GM23248 (cell line): Measurements from ENCODE around the gene XIRP2.

Experiments used
- EZH2 ChIP-seq: fragments of 200-600 bp; sonication (generic); IDR thresholded peaks from 2 replicates; pipeline ENCODE4 v1.6.1; 2018; ENCODE audit warnings: antibody characterized with exemption, mild to moderate bottlenecking; ENCODE audit not compliant: insufficient read depth, poor library complexity, severe bottlenecking
- EZH2phosphoT487 ChIP-seq: fragments of 200-600 bp; sonication (generic); IDR thresholded peaks from 2 replicates; pipeline ENCODE4 v1.6.1; 2018; ENCODE audit warnings: antibody characterized with exemption, moderate library complexity, mild to moderate bottlenecking, low read depth; ENCODE audit not compliant: insufficient read depth

GRCh38 chr2:167132066-167132465 lies 243.8 kb downstream of the XIRP2 start:
- TF ChIP-seq EZH2 (no peak), EZH2phosphoT487 (no peak)
